ENCODE data around the gene PRR29. TPM values are rescaled to one million over a fixed set of nuclear protein-coding genes. Genes with fewer than 3 reads are reported as not detected.

Gene PRR29
- total and polyA plus RNA-seq, 4 donors, result 8.0 to 36.8 (median 9.1) TPM

GRCh38 chr17:63973247-63973646 lies 24.9 kb upstream of the PRR29 start:
- H3K36me3 ChIP-seq (ENCODE audit: control insufficient read depth in 4 of 4, insufficient read depth in 4 of 4, low read length in 4 of 4), result no peaks in the 10 kb centered on the region
- no peak for ATAC-seq (ENCODE audit: insufficient read depth, low FRiP score)
- H3K4me3 ChIP-seq, result no peak overlapping the region
- H3K9me3 ChIP-seq (ENCODE audit: control insufficient read depth in 4 of 4, insufficient read depth in 3 of 4, low read length in 3 of 4), result no peaks in the 10 kb centered on the region
- no peak for DNase-seq
- H3K4me1 ChIP-seq (ENCODE audit: control insufficient read depth in 5 of 5, insufficient read depth in 5 of 5, low read length in 5 of 5), result peaks cover 0 to 1% (median 0%) of the 10 kb centered on the region in 5 donors
- TF ChIP-seq CTCF (IDR thresholded peaks at IDR 0.05; ENCODE audit: control extremely low read depth, extremely low read depth), result no peak
- H3K27me3 ChIP-seq (ENCODE audit: control insufficient read depth in 3 of 3, insufficient read depth in 3 of 3, low read length in 2 of 3), result no peaks in the 10 kb centered on the region
- no peak overlapping the region for H3K9ac ChIP-seq (ENCODE audit: insufficient read depth in 1 of 2, low read length in 2 of 2)
- H3K27ac ChIP-seq (ENCODE audit: low read depth in 1 of 2, low read length in 1 of 2), result no peak overlapping the region
- WGBS, 2 donors, result 91 to 94% methylated on average over 6 of the region's 6 CpGs

GRCh38 chr17:63973930-63974593 lies 24.1 kb upstream of the PRR29 start:
- no peak overlapping the region for H3K9ac ChIP-seq (ENCODE audit: insufficient read depth in 1 of 2, low read length in 2 of 2)
- no peak overlapping the region for H3K4me3 ChIP-seq
- H3K36me3 ChIP-seq (ENCODE audit: control insufficient read depth in 4 of 4, insufficient read depth in 4 of 4, low read length in 4 of 4), result no peaks in the 10 kb centered on the region
- no peaks in the 10 kb centered on the region for H3K27me3 ChIP-seq (ENCODE audit: control insufficient read depth in 3 of 3, insufficient read depth in 3 of 3, low read length in 2 of 3)
- DNase-seq (no peak), ATAC-seq (ENCODE audit: insufficient read depth, low FRiP score) (no peak)
- H3K4me1 ChIP-seq (ENCODE audit: control insufficient read depth in 5 of 5, insufficient read depth in 5 of 5, low read length in 5 of 5), result peaks cover 0 to 9% (median 0%) of the 10 kb centered on the region in 5 donors
- no peaks in the 10 kb centered on the region for H3K9me3 ChIP-seq (ENCODE audit: control insufficient read depth in 4 of 4, insufficient read depth in 3 of 4, low read length in 3 of 4)
- no peak overlapping the region for H3K27ac ChIP-seq (ENCODE audit: low read depth in 1 of 2, low read length in 1 of 2)
- no peak for TF ChIP-seq CTCF (IDR thresholded peaks at IDR 0.05; ENCODE audit: control extremely low read depth, extremely low read depth)
- WGBS, 2 donors, result 79 to 87% methylated on average over 12 of the region's 12 CpGs

- ATAC-seq (ENCODE audit: insufficient read depth, low FRiP score), result no peak
- WGBS, 2 donors, result 83 to 86% methylated on average over 10 of the region's 10 CpGs
- peaks cover 0 to 15% (median 0%) of the 10 kb centered on the region in 5 donors for H3K4me1 ChIP-seq (ENCODE audit: control insufficient read depth in 5 of 5, insufficient read depth in 5 of 5, low read length in 5 of 5)
Measured at GRCh38 chr17:63974594-63975192, 23.5 kb upstream of the PRR29 start.

More at GRCh38 chr17:63974594-63975192, 23.5 kb upstream of the PRR29 start:
- Histone ChIP-seq H3K27me3 (ENCODE audit: control insufficient read depth in 3 of 3, insufficient read depth in 3 of 3, low read length in 2 of 3) (no peaks in the 10 kb centered on the region), H3K9ac (ENCODE audit: insufficient read depth in 1 of 2, low read length in 2 of 2) (no peak overlapping the region), H3K4me3 (no peak overlapping the region), H3K36me3 (ENCODE audit: control insufficient read depth in 4 of 4, insufficient read depth in 4 of 4, low read length in 4 of 4) (no peaks in the 10 kb centered on the region), H3K9me3 (ENCODE audit: control insufficient read depth in 4 of 4, insufficient read depth in 3 of 4, low read length in 3 of 4) (no peaks in the 10 kb centered on the region), H3K27ac (ENCODE audit: low read depth in 1 of 2, low read length in 1 of 2) (no peak overlapping the region)
- no peak for DNase-seq
- no peak for TF ChIP-seq CTCF (IDR thresholded peaks at IDR 0.05; ENCODE audit: control extremely low read depth, extremely low read depth)
